Upper lobe of left lung (tissue), 4 donors: ENCODE data around the gene ZNF74.
"Not testable (repeated sequence)": the region's sequence is repeated elsewhere in the genome, so short reads cannot be mapped to it uniquely, and the experiment has no call there.

Source experiments
- CTCF ChIP-seq, 6 experiments: fragments of 450-650 bp in 4 of 6; fragments of 200-600 bp in 2 of 6; sonication (generic) in 2 of 6; IDR thresholded peaks; one replicate each; pipeline ENCODE4 v1.5.1; 2016 to 2019; ENCODE audit warnings: antibody characterized with exemption in 6 of 6
- POLR2A ChIP-seq, 4 donors: fragments of 450-650 bp; IDR thresholded peaks; one replicate each; pipeline ENCODE4 v1.5.1; 2016 to 2017; ENCODE audit warnings: antibody characterized with exemption in 4 of 4, mild to moderate bottlenecking in 2 of 4
- POLR2AphosphoS5 ChIP-seq, 2 donors: sonication (generic); formaldehyde crosslinking; IDR thresholded peaks; one replicate each; pipeline ENCODE4 v1.5.1; 2017; ENCODE audit warnings: antibody characterized with exemption in 2 of 2

- not testable (repeated sequence) for TF ChIP-seq CTCF, POLR2AphosphoS5, POLR2A (IDR thresholded peaks at IDR 0.05)
These were observed 20.7 kb upstream of the ZNF74 start for GRCh38 chr22:20373195-20373706.
